HepG2 (cell line): ENCODE measurements around the gene SPC24. TPM values are rescaled to one million over a fixed set of nuclear protein-coding genes. Genes with fewer than 3 reads are reported as not detected.
A peak's percentile ranks its signal among the peaks of the same experiment; 100 is the strongest.

Experiments
- FOXK1 ChIP-seq: sonication (generic); formaldehyde crosslinking; IDR thresholded peaks from 2 replicates; pipeline ENCODE4 v1.4.0; 2020; ENCODE audit warnings: low read depth, missing genetic modification reagents, borderline replicate concordance
- HMG20A ChIP-seq: IDR thresholded peaks from 2 replicates; pipeline ENCODE4 v1.6.1; 2016; ENCODE audit warnings: borderline replicate concordance
- HNF1B ChIP-seq: sonication (generic); formaldehyde crosslinking; IDR thresholded peaks from 2 replicates; pipeline ENCODE4 v1.5.1; 2020; ENCODE audit warnings: mild to moderate bottlenecking, moderate library complexity, missing genetic modification reagents
- MXD3 ChIP-seq: IDR thresholded peaks from 2 replicates; pipeline ENCODE4 v1.6.1; 2016; ENCODE audit warnings: mild to moderate bottlenecking, missing biosample characterization, missing genetic modification reagents
- MZF1 ChIP-seq: sonication (generic); formaldehyde crosslinking; IDR thresholded peaks from 2 replicates; pipeline ENCODE4 v1.8.1; 2023; ENCODE audit warnings: mild to moderate bottlenecking, missing genetic modification reagents, borderline replicate concordance
- PPARG ChIP-seq: conservative IDR thresholded peaks from 2 replicates; pipeline ENCODE4 v1.6.1; 2016; ENCODE audit warnings: missing biosample characterization, missing genetic modification reagents
- SAFB2 ChIP-seq: sonication (generic); formaldehyde crosslinking; IDR thresholded peaks from 2 replicates; pipeline ENCODE4 v1.5.1; 2020; ENCODE audit warnings: missing genetic modification reagents, low read depth, mild to moderate bottlenecking, borderline replicate concordance
- SALL1 ChIP-seq: sonication (generic); formaldehyde crosslinking; IDR thresholded peaks from 2 replicates; pipeline ENCODE4 v1.8.0; 2022; ENCODE audit warnings: mild to moderate bottlenecking, missing genetic modification reagents
- TBX2 ChIP-seq: sonication (generic); formaldehyde crosslinking; IDR thresholded peaks from 2 replicates; pipeline ENCODE4 v1.5.0; 2020; ENCODE audit warnings: missing genetic modification reagents, mild to moderate bottlenecking, borderline replicate concordance
- ZBTB7A ChIP-seq: sonication (generic); formaldehyde crosslinking; IDR thresholded peaks from 2 replicates; pipeline ENCODE4 v1.8.0; 2022; ENCODE audit warnings: mild to moderate bottlenecking, missing genetic modification reagents
- ZNF138 ChIP-seq: sonication (generic); formaldehyde crosslinking; IDR thresholded peaks from 2 replicates; pipeline ENCODE4 v1.5.0; 2020; ENCODE audit warnings: mild to moderate bottlenecking, low read depth, missing genetic modification reagents
- ZNF256 ChIP-seq: sonication (generic); formaldehyde crosslinking; conservative IDR thresholded peaks from 2 replicates; pipeline ENCODE4 v1.4.0; 2020; ENCODE audit warnings: missing genetic modification reagents
- ZNF350 ChIP-seq: sonication (generic); formaldehyde crosslinking; IDR thresholded peaks from 2 replicates; pipeline ENCODE4 v1.4.0; 2020; ENCODE audit warnings: mild to moderate bottlenecking, low read depth, missing genetic modification reagents, borderline replicate concordance
- ZNF678 ChIP-seq: sonication (generic); formaldehyde crosslinking; IDR thresholded peaks from 2 replicates; pipeline ENCODE4 v1.4.0; 2020; ENCODE audit warnings: mild to moderate bottlenecking, missing genetic modification reagents
- ZSCAN22 ChIP-seq: sonication (generic); formaldehyde crosslinking; IDR thresholded peaks from 2 replicates; pipeline ENCODE4 v1.4.0; 2020; ENCODE audit warnings: mild to moderate bottlenecking, missing genetic modification reagents
- polyA plus RNA-seq, 8 experiments: library from polyadenylated mRNA; depleted of rRNA in 3 of 8; stranded (reverse) in 7 of 8; unstranded in 1 of 8; fragments of >200 nt; fragmentation: Illumina TruSeq in 4 of 8; extraction: Trizol in 4 of 8; gene quantifications; 2 replicates each; pipeline versions ENCODE4 v1.2.1 to v1.2.3, GENCODE V29; 2011 to 2016; ENCODE audit warnings: low read depth in 4 of 8, missing spikeins in 1 of 8, mixed read lengths in 1 of 8; ENCODE audit not compliant: insufficient read depth in 1 of 8
- total RNA-seq, 5 experiments: library from RNA; depleted of rRNA; stranded (reverse); fragments of >200 nt; fragmentation: Illumina TruSeq; extraction: Trizol; gene quantifications; 2 replicates each; pipeline ENCODE4 v1.2.3, GENCODE V29; 2016; ENCODE audit warnings: low read depth in 1 of 5
- TF ChIP-seq, protein P1 (sequence below): sonication (generic); formaldehyde crosslinking; IDR thresholded peaks from 2 replicates; pipeline ENCODE4 v1.5.1; 2020; ENCODE audit warnings: mild to moderate bottlenecking, missing genetic modification reagents, borderline replicate concordance
- TF ChIP-seq, protein P2 (sequence below), 2 experiments: sonication (generic) in 1 of 2; formaldehyde crosslinking in 1 of 2; IDR thresholded peaks; 2 replicates each; pipeline versions ENCODE4 v1.6.1 to v1.9.0; 2014 to 2022; ENCODE audit warnings: antibody characterized with exemption in 1 of 2, borderline replicate concordance in 1 of 2, inconsistent platforms in 1 of 2, low read depth in 1 of 2, missing genetic modification reagents in 1 of 2

Gene SPC24
- total and polyA plus RNA-seq, 2 of the 13 experiments (the other 11 are each of a cell fraction or from before 2014, with no cell fraction given): 10.0 to 46.2 TPM

- TF ChIP-seq FOXK1 (CRISPR knock-in tag) (no peak), ZNF350 (CRISPR knock-in tag) (0 out of 2 replicates have a peak, but pooled peaks have one; percentile 33), ZSCAN22 (CRISPR knock-in tag) (no peak), HNF1B (CRISPR knock-in tag) (peak; percentile 82), ZNF138 (CRISPR knock-in tag) (no peak), MXD3 (CRISPR knock-in tag) (no peak), HMG20A (CRISPR knock-in tag) (0 out of 2 replicates have a peak, but pooled peaks have one; percentile 16), PPARG (CRISPR knock-in tag) (no peak), TBX2 (CRISPR knock-in tag) (no peak; the same call in 1 of the 2 replicates), MZF1 (CRISPR knock-in tag) (no peak), ZNF678 (CRISPR knock-in tag) (no peak), ZBTB7A (no peak), SAFB2 (no peak), SALL1 (no peak; the same call in 1 of the 2 replicates), ZNF256 (CRISPR knock-in tag) (no peak)
- TF ChIP-seq, protein P1, sequence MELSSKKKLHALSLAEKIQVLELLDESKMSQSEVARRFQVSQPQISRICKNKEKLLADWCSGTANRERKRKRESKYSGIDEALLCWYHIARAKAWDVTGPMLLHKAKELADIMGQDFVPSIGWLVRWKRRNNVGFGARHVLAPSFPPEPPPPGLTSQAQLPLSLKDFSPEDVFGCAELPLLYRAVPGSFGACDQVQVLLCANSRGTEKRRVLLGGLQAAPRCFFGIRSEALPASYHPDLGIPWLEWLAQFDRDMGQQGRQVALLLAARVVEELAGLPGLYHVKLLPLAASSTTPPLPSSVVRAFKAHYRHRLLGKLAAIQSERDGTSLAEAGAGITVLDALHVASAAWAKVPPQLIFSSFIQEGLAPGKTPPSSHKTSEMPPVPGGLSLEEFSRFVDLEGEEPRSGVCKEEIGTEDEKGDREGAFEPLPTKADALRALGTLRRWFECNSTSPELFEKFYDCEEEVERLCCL: no peak
- TF ChIP-seq, protein P2, sequence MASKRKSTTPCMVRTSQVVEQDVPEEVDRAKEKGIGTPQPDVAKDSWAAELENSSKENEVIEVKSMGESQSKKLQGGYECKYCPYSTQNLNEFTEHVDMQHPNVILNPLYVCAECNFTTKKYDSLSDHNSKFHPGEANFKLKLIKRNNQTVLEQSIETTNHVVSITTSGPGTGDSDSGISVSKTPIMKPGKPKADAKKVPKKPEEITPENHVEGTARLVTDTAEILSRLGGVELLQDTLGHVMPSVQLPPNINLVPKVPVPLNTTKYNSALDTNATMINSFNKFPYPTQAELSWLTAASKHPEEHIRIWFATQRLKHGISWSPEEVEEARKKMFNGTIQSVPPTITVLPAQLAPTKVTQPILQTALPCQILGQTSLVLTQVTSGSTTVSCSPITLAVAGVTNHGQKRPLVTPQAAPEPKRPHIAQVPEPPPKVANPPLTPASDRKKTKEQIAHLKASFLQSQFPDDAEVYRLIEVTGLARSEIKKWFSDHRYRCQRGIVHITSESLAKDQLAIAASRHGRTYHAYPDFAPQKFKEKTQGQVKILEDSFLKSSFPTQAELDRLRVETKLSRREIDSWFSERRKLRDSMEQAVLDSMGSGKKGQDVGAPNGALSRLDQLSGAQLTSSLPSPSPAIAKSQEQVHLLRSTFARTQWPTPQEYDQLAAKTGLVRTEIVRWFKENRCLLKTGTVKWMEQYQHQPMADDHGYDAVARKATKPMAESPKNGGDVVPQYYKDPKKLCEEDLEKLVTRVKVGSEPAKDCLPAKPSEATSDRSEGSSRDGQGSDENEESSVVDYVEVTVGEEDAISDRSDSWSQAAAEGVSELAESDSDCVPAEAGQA (IDR thresholded peaks at IDR 0.05; ENCODE audit: low read depth): 0 out of 2 replicates have a peak, but pooled peaks have one; percentile 22
- TF ChIP-seq, protein P2 (CRISPR knock-in tag; IDR thresholded peaks at IDR 0.05; ENCODE audit: borderline replicate concordance): no peak
These were observed 17.8 kb downstream of the SPC24 start (continued) for GRCh38 chr19:11137542-11138384.
